Retinal pigment epithelial cell (primary cell): ENCODE measurements around the gene TRAF2.

ENCODE experiments used
- DNase-seq: peaks from one replicate; pipeline ENCODE4 v3.0.0-alpha.2; 2010; ENCODE audit warnings: low read depth
- H3K4me3 ChIP-seq: 2 replicates; pipeline ENCODE4 v1.5.1; 2011; ENCODE audit warnings: mild to moderate bottlenecking, low read length, control low read depth, moderate library complexity
- TF ChIP-seq, protein P1 (sequence below): conservative IDR thresholded peaks from 2 replicates; pipeline ENCODE4 v1.5.1; 2011; ENCODE audit warnings: low read depth, low read length, control low read depth, inconsistent platforms

TRAF2 gene

DNA sequence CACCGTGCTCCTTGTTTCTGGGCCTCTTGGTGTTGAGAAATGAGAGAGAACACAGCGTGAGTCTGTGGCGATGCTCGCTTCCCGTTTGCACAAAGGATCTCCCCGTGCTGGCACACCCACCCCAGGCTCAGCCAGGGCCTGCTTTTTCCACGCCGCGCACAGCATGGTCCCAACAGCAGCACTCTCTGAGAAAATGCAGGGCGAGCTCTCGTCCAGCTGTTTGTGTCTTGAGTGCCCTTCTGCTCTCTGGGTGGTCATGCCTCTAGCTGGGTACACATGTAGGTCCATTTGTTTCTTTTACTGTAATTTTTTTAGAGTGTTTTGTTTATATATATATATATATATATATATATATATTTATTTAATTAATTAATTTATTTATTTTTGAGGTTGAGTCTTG is 31.6 kb downstream of the TRAF2 start:
- TF ChIP-seq, protein P1, sequence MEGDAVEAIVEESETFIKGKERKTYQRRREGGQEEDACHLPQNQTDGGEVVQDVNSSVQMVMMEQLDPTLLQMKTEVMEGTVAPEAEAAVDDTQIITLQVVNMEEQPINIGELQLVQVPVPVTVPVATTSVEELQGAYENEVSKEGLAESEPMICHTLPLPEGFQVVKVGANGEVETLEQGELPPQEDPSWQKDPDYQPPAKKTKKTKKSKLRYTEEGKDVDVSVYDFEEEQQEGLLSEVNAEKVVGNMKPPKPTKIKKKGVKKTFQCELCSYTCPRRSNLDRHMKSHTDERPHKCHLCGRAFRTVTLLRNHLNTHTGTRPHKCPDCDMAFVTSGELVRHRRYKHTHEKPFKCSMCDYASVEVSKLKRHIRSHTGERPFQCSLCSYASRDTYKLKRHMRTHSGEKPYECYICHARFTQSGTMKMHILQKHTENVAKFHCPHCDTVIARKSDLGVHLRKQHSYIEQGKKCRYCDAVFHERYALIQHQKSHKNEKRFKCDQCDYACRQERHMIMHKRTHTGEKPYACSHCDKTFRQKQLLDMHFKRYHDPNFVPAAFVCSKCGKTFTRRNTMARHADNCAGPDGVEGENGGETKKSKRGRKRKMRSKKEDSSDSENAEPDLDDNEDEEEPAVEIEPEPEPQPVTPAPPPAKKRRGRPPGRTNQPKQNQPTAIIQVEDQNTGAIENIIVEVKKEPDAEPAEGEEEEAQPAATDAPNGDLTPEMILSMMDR: no peak
- no peak for DNase-seq
- H3K4me3 ChIP-seq: no peak overlapping the region

DNA sequence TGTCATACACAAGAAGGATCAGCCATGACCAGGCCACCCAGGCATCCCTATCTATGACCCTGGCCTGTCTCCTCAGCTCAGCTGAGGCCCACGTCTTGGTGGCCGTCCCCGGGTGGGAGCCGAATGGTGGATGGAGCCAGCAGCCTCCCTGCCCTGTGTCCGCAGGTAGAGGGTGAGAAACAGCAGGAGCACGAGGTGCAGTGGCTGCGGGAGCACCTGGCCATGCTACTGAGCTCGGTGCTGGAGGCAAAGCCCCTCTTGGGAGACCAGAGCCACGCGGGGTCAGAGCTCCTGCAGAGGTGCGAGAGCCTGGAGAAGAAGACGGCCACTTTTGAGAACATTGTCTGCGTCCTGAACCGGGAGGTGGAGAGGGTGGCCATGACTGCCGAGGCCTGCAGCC is 33.8 kb downstream of the TRAF2 start:
- TF ChIP-seq, protein P1: no peak
- H3K4me3 ChIP-seq: no peak overlapping the region
- no peak for DNase-seq

DNA sequence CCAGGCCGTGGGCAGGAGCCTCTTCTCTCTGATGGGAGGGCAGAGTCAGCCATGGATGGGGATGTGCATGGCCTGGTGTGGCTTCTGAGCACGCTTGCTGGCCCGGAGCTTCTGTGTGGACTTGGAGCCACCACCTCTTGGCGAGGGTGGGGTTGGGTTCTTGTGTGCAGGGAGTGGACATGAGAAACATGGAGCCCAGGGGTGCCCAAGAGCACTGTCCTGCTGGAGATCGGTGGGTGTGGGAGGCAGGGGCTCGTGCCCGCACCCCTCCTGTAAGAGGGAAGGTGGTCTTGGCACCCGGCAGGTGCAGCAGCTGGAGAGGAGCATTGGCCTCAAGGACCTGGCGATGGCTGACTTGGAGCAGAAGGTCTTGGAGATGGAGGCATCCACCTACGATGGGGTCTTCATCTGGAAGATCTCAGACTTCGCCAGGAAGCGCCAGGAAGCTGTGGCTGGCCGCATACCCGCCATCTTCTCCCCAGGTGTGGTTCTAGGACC is 34.5 kb downstream of the TRAF2 start:
- H3K4me3 ChIP-seq: no peak overlapping the region
- TF ChIP-seq, protein P1: no peak
- no peak for DNase-seq

DNA sequence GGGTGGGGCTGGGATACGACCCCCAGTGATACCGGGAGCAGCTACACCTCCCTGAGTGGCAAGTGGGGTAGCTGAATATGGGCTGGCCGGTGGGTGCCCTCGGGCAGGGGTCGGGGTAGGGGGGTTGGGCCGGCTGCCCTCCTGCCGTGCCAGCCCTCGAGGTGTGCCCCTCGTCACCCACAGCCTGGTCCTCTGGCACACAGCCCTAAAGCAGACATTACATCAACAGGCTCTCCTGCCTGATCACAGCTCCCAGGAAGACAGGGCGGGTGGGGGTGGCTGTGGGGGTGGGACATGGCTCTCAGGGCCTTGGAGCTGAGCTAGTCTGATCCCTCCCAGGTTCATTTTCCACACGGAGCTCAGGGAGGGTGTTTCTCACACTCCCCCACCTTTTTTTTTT is 35.0 kb downstream of the TRAF2 start:
- no peak for DNase-seq
- TF ChIP-seq, protein P1: no peak
- H3K4me3 ChIP-seq: no peak overlapping the region

DNA sequence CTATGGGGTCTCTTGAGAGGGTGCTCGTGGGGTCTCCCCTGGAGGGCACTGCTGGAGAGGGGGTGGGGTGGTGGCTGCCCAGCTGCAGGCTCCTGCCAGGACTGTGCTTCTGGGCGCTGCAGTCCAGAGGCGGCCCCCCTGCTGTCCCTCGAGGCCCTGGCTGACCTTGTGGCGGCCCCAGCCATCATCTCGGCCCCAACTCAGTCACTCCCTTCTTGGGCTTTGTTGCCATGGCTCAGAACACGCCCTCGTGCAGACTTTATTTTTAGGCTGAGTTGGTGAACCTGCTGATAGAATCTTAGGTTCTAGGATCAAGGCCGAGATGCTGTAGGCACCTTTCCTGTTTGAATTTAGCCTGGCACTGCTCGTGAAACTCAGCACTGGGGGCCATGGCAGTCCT is 35.4 kb downstream of the TRAF2 start:
- H3K4me3 ChIP-seq: no peak overlapping the region

DNA sequence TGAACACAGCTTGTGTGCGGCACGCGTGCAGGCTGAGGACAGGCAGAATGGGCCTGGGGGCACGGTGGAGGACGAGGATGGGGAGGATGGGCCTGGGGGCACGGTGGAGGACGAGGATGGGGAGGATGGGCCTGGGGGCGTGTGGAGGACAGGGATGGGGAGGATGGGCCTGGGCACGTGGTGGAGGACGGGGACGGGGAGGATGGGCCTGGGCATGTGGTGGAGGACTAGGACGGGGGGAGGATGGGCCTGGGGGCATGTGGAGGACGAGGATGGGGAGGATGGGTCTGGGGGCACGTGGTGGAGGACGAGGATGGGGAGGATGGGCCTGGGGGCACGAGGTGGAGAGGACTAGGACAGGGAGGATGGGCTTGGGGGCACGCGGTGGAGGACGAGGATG is 36.2 kb downstream of the TRAF2 start:
- TF ChIP-seq, protein P1: no peak
- no peak for DNase-seq
- H3K4me3 ChIP-seq: no peak overlapping the region

More for the DNA sequence above, 35.4 kb downstream of the TRAF2 start:
- TF ChIP-seq, protein P1: no peak
- DNase-seq: no peak

DNA sequence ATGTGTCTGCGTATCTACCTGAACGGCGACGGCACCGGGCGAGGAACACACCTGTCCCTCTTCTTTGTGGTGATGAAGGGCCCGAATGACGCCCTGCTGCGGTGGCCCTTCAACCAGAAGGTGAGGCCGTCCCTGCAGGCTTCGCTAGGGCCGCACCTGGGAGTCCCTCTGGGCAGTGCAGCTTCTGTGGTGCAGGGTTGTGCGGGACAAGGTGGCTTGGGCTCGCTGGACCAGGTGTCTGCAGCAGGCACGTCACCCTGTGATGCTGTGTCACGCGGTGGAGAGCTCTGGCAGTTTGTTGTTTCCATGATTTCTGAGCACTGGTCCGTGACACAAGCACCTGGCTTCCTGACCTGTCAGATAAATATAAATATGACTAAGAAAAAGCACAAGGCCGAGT is 37.6 kb downstream of the TRAF2 start:
- H3K4me3 ChIP-seq: no peak overlapping the region
- no peak for DNase-seq
- TF ChIP-seq, protein P1: no peak
